ENCODE measurements around the gene ROBO1. TPM values are rescaled to one million over a fixed set of nuclear protein-coding genes. Genes with fewer than 3 reads are reported as not detected.

The ROBO1 gene
- total RNA-seq, 1 experiment from 2014 or later, result 0.54 TPM

- in situ Hi-C loops (cut with HindIII; ENCODE audit: low pct_unique_long_range_greater_than_20kb, low sequenced_read_pairs), result no loop called here
- no peak for DNase-seq (ENCODE audit: low read depth)
Observed at GRCh38 chr3:78822726-78823125, 945.1 kb downstream of the ROBO1 start.

DNA sequence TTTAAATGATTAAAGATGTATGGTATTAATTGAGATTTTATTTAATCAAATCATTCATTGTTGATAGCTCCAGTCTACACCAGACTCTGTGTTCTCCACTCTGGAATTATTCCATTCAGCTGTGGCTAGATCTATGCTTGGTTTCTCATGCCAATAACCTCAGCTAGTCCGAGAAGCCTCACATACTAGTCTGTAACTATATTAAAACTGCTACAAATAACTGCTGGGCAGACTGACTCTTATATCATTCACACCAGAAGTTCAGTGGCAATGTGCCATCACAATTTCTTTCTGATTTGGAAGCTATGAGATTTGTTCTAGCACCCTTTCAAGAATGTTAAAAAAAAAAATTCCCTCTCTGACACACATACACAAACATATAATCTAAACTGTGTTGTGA, 947.3 kb downstream of the ROBO1 start:
- in situ Hi-C loops (cut with HindIII; ENCODE audit: low pct_unique_long_range_greater_than_20kb, low sequenced_read_pairs), result no loop called here
- DNase-seq (ENCODE audit: low read depth), result no peak

DNA sequence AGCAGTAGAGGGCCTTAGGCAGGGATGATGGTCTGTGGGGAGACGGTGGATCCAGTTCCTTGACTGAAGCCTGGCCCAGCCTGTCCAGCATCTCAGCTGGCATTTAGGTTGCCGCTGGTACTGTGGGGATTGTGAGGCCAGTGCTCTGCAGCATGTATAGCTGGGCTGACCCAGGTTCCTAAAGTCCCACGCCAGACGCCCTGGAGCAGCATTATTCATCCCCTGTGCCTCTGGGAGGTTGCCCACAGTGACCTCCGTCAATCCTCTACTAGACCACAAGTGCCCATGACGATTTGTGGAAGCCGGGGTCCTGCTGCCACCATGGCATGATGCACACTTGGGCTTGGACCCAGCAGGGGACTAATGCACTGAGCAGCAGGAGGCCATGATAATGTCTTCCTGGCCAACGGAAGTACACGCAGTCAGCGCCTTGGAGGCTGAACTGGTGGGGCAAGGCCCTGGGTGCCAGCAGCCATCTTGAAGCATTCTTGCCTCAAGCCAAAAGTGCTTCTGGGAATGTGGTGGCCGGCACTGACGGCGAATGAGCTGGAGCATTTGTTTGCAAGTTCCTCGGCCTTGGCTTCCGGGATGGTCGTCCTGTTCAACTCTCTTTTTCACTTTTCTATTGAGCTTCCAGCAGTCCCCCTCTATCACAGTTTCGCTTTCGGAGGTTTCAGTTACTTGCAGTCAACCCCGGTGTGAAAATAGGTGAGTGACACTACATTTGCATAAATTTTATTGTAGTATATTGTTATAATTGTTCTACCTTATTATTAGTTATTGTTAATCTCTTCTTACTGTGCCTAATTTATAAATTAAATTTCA, 949.4 kb downstream of the ROBO1 start:
- in situ Hi-C loops (cut with HindIII; ENCODE audit: low pct_unique_long_range_greater_than_20kb, low sequenced_read_pairs), result no loop called here
- DNase-seq (ENCODE audit: low read depth), result no peak

GRCh38 chr3:78814893-78815562, 952.8 kb downstream of the ROBO1 start:
- in situ Hi-C loops (cut with HindIII; ENCODE audit: low pct_unique_long_range_greater_than_20kb, low sequenced_read_pairs), result no loop called here
- DNase-seq (ENCODE audit: low read depth), result no peak

GRCh38 chr3:78812166-78812565, 955.6 kb downstream of the ROBO1 start:
- in situ Hi-C loops (cut with HindIII; ENCODE audit: low pct_unique_long_range_greater_than_20kb, low sequenced_read_pairs), result no loop called here
- DNase-seq (ENCODE audit: low read depth), result no peak

GRCh38 chr3:78809966-78810365, 957.8 kb downstream of the ROBO1 start:
- DNase-seq (ENCODE audit: low read depth), result no peak
- in situ Hi-C loops (cut with HindIII; ENCODE audit: low pct_unique_long_range_greater_than_20kb, low sequenced_read_pairs), result no loop called here

- DNase-seq (ENCODE audit: low read depth), result no peak
- in situ Hi-C loops (cut with HindIII; ENCODE audit: low pct_unique_long_range_greater_than_20kb, low sequenced_read_pairs), result no loop called here
Observed at GRCh38 chr3:78804251-78805037, 963.4 kb downstream of the ROBO1 start.

GRCh38 chr3:78802562-78802930, 965.3 kb downstream of the ROBO1 start:
- in situ Hi-C loops (cut with HindIII; ENCODE audit: low pct_unique_long_range_greater_than_20kb, low sequenced_read_pairs), result no loop called here
- no peak for DNase-seq (ENCODE audit: low read depth)

GRCh38 chr3:78801926-78802561, 965.8 kb downstream of the ROBO1 start:
- in situ Hi-C loops (cut with HindIII; ENCODE audit: low pct_unique_long_range_greater_than_20kb, low sequenced_read_pairs), result no loop called here
- DNase-seq (ENCODE audit: low read depth), result no peak

DNA sequence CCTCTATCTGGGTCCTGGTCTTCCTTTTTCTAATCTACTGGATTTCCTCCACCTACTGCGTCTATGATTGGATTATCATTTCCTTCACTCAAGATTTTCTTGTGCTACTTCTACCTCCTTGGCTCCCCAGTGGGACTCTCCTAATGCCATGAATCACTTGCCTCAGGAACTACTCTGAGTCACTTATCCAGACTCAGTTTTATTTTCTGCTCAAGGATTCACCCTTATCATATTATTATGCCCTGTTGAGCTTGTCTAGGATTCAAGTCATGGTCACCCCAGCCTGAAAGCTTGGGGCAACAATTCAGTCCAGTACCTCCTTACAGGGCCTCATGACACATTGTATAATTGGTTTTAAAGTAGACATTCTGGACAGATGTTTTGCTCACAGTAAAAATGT, 968.1 kb downstream of the ROBO1 start:
- DNase-seq (ENCODE audit: low read depth), result no peak
- in situ Hi-C loops (cut with HindIII; ENCODE audit: low pct_unique_long_range_greater_than_20kb, low sequenced_read_pairs), result no loop called here

DNA sequence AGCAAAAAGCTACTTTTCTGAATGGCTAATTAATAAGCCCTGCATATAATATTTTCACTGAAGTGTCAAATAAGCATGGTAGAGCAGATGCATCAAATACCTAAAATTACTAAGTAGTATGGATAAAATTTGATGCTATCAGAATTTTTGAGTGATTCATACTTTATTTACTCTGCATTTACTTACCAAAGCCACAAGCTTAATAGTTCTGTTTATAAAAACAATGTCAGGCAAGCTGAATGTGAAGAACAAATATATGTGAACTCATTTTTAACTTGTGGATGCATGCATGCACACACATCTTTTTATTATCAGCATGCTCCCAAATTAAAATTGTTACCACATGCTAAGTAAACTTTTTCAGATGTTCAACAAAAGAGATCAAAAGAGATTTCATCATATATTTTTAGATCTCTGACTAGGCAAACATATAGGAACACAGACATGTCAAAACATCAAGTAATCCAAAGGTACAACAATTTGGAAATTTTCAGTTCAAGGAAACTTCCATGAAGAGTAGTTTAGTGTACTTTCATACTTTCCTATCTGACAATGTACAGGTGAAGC, 969.4 kb downstream of the ROBO1 start:
- DNase-seq (ENCODE audit: low read depth), result no peak
- in situ Hi-C loops (cut with HindIII; ENCODE audit: low pct_unique_long_range_greater_than_20kb, low sequenced_read_pairs), result no loop called here

- no peak for DNase-seq (ENCODE audit: low read depth)
- in situ Hi-C loops (cut with HindIII; ENCODE audit: low pct_unique_long_range_greater_than_20kb, low sequenced_read_pairs), result no loop called here
Observed at GRCh38 chr3:78794431-78794830, 973.4 kb downstream of the ROBO1 start.

- DNase-seq (ENCODE audit: low read depth), result no peak
- in situ Hi-C loops (cut with HindIII; ENCODE audit: low pct_unique_long_range_greater_than_20kb, low sequenced_read_pairs), result no loop called here
Observed at GRCh38 chr3:78792733-78793132, 975.1 kb downstream of the ROBO1 start.

DNA sequence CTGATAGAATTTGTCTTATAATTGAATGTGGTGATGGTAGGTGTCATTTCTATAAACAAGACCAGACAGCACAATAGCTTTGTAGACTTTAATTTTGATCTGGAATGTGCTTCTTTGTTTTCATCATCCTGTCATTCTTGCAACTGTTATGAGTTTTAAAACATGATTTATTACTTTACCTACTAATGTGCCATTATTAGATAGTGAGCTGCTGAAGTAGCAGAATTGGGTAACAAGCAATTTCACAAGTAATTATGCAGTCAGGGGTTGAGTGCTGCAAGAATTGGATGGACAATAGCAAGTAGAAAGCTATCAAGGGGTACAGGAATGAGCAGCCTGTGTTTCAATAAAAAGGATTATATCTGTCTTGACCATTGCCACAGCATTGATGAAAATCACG, 975.6 kb downstream of the ROBO1 start:
- in situ Hi-C loops (cut with HindIII; ENCODE audit: low pct_unique_long_range_greater_than_20kb, low sequenced_read_pairs), result no loop called here

GRCh38 chr3:78791753-78792152, 976.0 kb downstream of the ROBO1 start:
- in situ Hi-C loops (cut with HindIII; ENCODE audit: low pct_unique_long_range_greater_than_20kb, low sequenced_read_pairs), result no loop called here
- no peak for DNase-seq (ENCODE audit: low read depth)

More for the DNA sequence above, 975.6 kb downstream of the ROBO1 start:
- no peak for DNase-seq (ENCODE audit: low read depth)

DNA sequence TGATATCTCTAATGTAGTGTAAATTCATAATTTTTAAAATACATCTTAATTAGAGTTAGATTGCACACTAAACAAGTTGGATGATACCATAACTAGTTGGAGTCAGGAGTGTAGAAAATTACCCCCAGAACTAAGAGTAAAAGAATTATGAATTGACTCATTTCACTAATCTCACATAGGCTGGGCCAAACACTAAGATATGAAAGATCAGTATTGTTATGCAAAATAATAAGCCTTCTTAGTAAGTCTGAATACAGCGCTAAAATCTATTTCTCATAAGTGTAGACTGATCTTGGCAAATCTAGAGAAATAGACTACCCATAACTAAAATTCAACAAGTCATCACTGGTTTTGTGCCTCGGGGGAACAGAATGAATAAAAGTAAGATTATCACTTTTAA, 979.0 kb downstream of the ROBO1 start:
- in situ Hi-C loops (cut with HindIII; ENCODE audit: low pct_unique_long_range_greater_than_20kb, low sequenced_read_pairs), result no loop called here
- DNase-seq (ENCODE audit: low read depth), result no peak

GRCh38 chr3:78785004-78785403, 982.8 kb downstream of the ROBO1 start:
- in situ Hi-C loops (cut with HindIII; ENCODE audit: low pct_unique_long_range_greater_than_20kb, low sequenced_read_pairs), result no loop called here
- no peak for DNase-seq (ENCODE audit: low read depth)

DNA sequence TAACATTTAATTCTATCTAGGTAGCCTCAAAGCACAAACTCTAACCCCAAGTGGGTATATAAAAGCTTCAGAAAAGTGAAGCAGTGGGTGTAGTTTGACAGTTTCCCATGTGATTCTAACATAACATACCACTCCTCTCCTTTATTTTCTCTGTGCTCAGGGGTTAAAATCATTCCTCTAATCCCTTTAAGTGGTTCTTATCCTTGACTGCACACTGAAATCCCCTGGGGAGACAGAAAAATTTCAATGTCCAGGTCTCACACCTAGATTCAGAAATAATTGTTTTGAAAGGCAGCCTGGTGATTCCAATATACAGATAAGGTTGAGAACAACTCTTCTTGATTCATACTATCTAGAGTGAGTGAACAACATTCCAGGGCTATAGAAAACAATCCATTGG, 986.4 kb downstream of the ROBO1 start:
- in situ Hi-C loops (cut with HindIII; ENCODE audit: low pct_unique_long_range_greater_than_20kb, low sequenced_read_pairs), result no loop called here

More for the DNA sequence above, 986.4 kb downstream of the ROBO1 start:
- no peak for DNase-seq (ENCODE audit: low read depth)

Data from Caki2 (cell line).